Chondrocyte (in vitro differentiated cells): ENCODE measurements around the gene SYNJ2BP. TPM values are rescaled to one million over a fixed set of nuclear protein-coding genes. Genes with fewer than 3 reads are reported as not detected.

Source experiments
- DNase-seq: peaks from one replicate; pipeline ENCODE4 v3.0.0; 2021; ENCODE audit warnings: mixed read lengths, low spot score
- H3K27ac Mint-ChIP-seq: one replicate; pipeline ENCODE4 v1.8.0; 2021; ENCODE audit warnings: mild to moderate bottlenecking, moderate library complexity, mixed read lengths; ENCODE audit not compliant: unreplicated experiment
- H3K27me3 Mint-ChIP-seq: 2 replicates; pipeline ENCODE4 v1.8.0; 2021; ENCODE audit warnings: low read depth, mixed read lengths
- H3K36me3 Mint-ChIP-seq: 2 replicates; pipeline ENCODE4 v1.8.0; 2021; ENCODE audit warnings: low read depth, mixed read lengths
- H3K4me1 Mint-ChIP-seq: 2 replicates; pipeline ENCODE4 v1.8.0; 2021; ENCODE audit warnings: low read depth, mild to moderate bottlenecking, mixed read lengths
- H3K4me3 Mint-ChIP-seq: one replicate; pipeline ENCODE4 v1.8.0; 2021; ENCODE audit warnings: mild to moderate bottlenecking, moderate library complexity, mixed read lengths; ENCODE audit not compliant: unreplicated experiment
- H3K9me3 Mint-ChIP-seq: 2 replicates; pipeline ENCODE4 v1.8.0; 2021; ENCODE audit warnings: low read depth, mixed read lengths
- total RNA-seq: library from RNA; stranded (reverse); gene quantifications from 3 replicates; pipeline ENCODE4 v1.2.1, GENCODE V29; 2021
- TF ChIP-seq, protein P1 (sequence below): fragments of 200-600 bp; sonication (generic); IDR thresholded peaks from 2 replicates; pipeline ENCODE4 v1.5.0; 2021; ENCODE audit warnings: antibody characterized with exemption, mild to moderate bottlenecking, moderate library complexity

Gene SYNJ2BP
- total RNA-seq, 1 donor from 2014 or later, result 25.8 TPM

DNA sequence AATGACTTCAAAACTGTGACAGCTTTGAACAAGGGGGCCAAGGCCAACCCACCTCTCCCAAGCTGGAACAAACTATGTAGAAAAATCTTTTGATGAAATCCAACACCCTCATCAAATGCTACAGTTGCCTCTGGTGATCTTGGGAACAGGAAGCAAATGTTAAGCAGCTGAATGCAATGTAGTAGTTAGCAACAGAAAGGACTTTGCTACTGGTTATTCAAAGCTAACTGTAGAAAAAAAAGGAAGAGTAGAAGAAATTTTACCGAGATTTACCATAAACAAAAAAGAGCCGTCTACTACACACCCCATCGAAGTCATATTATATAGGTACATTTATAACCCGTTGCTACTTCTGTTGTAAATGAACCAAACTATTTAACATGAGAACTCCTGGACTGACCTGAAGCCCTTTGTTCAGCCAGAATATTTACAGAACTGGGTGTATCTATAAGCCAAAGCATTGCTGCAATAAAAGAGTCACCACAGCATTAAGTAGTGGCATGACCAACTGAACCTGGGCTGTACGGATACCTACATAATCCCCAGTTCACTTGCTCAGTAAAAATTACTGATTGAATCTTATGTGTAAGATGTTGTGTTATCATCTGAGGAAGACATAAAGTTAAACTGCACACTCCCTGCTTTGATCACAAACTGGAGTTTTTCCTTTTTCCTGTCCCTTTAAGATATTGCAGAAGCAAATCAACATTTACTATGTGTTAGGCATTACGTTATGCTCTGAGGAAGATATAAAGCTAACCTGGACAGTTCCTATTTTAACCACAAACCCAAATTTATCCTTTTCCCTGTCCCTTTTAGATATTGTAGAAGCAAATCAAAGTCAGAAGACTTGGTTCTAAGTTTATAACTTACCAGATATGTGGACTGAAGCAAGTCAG lies 25.1 kb downstream of the SYNJ2BP start:
- H3K4me3 Mint-ChIP-seq, result no peak overlapping the region
- H3K9me3 Mint-ChIP-seq, result no peaks in the 10 kb centered on the region
- peaks cover 7% of the 10 kb centered on the region for H3K36me3 Mint-ChIP-seq
- TF ChIP-seq, protein P1, sequence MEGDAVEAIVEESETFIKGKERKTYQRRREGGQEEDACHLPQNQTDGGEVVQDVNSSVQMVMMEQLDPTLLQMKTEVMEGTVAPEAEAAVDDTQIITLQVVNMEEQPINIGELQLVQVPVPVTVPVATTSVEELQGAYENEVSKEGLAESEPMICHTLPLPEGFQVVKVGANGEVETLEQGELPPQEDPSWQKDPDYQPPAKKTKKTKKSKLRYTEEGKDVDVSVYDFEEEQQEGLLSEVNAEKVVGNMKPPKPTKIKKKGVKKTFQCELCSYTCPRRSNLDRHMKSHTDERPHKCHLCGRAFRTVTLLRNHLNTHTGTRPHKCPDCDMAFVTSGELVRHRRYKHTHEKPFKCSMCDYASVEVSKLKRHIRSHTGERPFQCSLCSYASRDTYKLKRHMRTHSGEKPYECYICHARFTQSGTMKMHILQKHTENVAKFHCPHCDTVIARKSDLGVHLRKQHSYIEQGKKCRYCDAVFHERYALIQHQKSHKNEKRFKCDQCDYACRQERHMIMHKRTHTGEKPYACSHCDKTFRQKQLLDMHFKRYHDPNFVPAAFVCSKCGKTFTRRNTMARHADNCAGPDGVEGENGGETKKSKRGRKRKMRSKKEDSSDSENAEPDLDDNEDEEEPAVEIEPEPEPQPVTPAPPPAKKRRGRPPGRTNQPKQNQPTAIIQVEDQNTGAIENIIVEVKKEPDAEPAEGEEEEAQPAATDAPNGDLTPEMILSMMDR, result no peak
- DNase-seq, result no peak
- no peaks in the 10 kb centered on the region for H3K4me1 Mint-ChIP-seq
- no peak overlapping the region for H3K27ac Mint-ChIP-seq
- no peaks in the 10 kb centered on the region for H3K27me3 Mint-ChIP-seq

DNA sequence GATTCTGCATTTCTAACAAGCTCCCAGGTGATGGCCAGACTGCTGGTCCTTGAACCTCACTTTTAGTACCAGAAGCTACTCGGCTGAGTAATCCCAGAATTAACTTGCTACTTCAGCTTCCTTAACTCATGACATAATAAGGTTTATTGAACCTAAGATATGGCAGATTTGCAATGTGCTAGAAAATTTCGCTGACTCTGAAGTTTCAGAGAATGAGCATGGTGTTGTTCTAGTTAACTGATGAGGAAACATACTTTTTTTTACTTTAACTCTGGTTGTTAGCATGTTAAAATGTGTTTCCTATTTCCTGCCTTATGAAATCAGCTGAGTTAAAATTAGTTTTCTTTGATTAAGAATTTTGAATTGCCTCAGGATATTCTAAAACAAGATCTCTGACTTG lies 34.4 kb downstream of the SYNJ2BP start:
- Mint-ChIP-seq H3K4me1 (no peaks in the 10 kb centered on the region), H3K36me3 (peaks cover 5% of the 10 kb centered on the region), H3K4me3 (no peak overlapping the region), H3K27me3 (no peaks in the 10 kb centered on the region), H3K27ac (no peak overlapping the region), H3K9me3 (no peaks in the 10 kb centered on the region)
- TF ChIP-seq, protein P1, result no peak
- DNase-seq, result no peak

DNA sequence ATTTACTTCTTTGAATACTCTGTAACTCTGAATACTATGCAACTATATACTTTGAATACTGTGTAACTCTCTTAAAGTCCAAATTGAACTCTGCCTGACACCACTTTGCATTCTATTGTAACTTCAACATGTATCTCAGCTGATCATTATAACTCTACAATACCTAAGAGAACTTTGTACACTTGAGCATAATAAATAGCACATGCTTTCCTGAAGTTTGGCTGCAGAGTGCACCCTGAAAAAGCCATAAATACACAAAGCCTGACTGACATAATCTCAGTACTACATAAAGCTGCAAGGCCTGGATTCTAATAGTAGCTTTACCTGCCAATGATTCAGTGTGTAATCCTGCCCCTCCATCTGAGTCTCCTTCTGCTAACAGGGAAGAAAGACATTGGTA lies 36.1 kb downstream of the SYNJ2BP start:
- DNase-seq, result no peak
- no peaks in the 10 kb centered on the region for H3K27me3 Mint-ChIP-seq
- H3K36me3 Mint-ChIP-seq, result peaks cover 5% of the 10 kb centered on the region
- no peak overlapping the region for H3K4me3 Mint-ChIP-seq
- no peaks in the 10 kb centered on the region for H3K9me3 Mint-ChIP-seq
- H3K27ac Mint-ChIP-seq, result no peak overlapping the region
- no peaks in the 10 kb centered on the region for H3K4me1 Mint-ChIP-seq
- TF ChIP-seq, protein P1, result no peak

- Mint-ChIP-seq H3K4me1 (no peaks in the 10 kb centered on the region), H3K4me3 (no peak overlapping the region), H3K36me3 (peaks cover 5% of the 10 kb centered on the region), H3K27me3 (no peaks in the 10 kb centered on the region), H3K27ac (no peak overlapping the region), H3K9me3 (no peaks in the 10 kb centered on the region)
- TF ChIP-seq, protein P1, result no peak
- DNase-seq, result no peak
These were observed 38.2 kb downstream of the SYNJ2BP start for GRCh38 chr14:70378696-70379095.

Other genes starting within 250 kb of the SYNJ2BP start
- 0.12 to 0.21 TPM (median 0.17 TPM) in 3 replicates for gene SLC8A3, start 228.1 kb downstream of the SYNJ2BP start, total RNA-seq
- 23.4 to 28.9 TPM (median 24.0 TPM) in 3 replicates for gene COX16, start 57.4 kb downstream of the SYNJ2BP start, total RNA-seq
- 0.13 to 0.15 TPM (median 0.15 TPM) in 3 replicates for gene ADAM21, start 35.1 kb upstream of the SYNJ2BP start, total RNA-seq
- 0.35 to 1.3 TPM (median 0.87 TPM) in 3 replicates for gene ADAM20, start 117.9 kb upstream of the SYNJ2BP start, total RNA-seq
- gene MED6, start 183.6 kb upstream of the SYNJ2BP start, total RNA-seq, result 26.5 to 31.7 TPM (median 27.5 TPM) in 3 replicates
- gene TTC9, start 224.8 kb upstream of the SYNJ2BP start, total RNA-seq, result 1.6 to 2.5 TPM (median 2.4 TPM) in 3 replicates